ENCODE data around the gene GPR162.
"Not testable (repeated sequence)": the region's sequence is repeated elsewhere in the genome, so short reads cannot be mapped to it uniquely, and the experiment has no call there.

GPR162 gene

GRCh38 chr12:6860116-6860515 lies 38.5 kb downstream of the GPR162 start:
- DNase-seq: no peak

GRCh38 chr12:6860942-6861341 lies 39.3 kb downstream of the GPR162 start:
- DNase-seq: no peak

GRCh38 chr12:6861391-6861790 lies 39.8 kb downstream of the GPR162 start:
- DNase-seq: no peak

GRCh38 chr12:6863033-6863432 lies 41.4 kb downstream of the GPR162 start:
- no peak for DNase-seq

- DNase-seq: no peak
Observed at GRCh38 chr12:6863586-6864321, 42.1 kb downstream of the GPR162 start.

- not testable (repeated sequence) for DNase-seq
Observed at GRCh38 chr12:6865307-6865706, 43.7 kb downstream of the GPR162 start.

- DNase-seq: no peak
Observed at GRCh38 chr12:6866163-6866919, 44.7 kb downstream of the GPR162 start.

- DNase-seq: no peak
Observed at GRCh38 chr12:6866920-6867412, 45.3 kb downstream of the GPR162 start.

GRCh38 chr12:6867413-6868210 lies 46.0 kb downstream of the GPR162 start, which contains the start of gene TPI1:
TPI1 (plus strand) TSS chr12:6867531; CDS start chr12:6867567, 36 bp downstream.
- DNase-seq: peak; percentile 68

GRCh38 chr12:6868211-6869048 lies 46.8 kb downstream of the GPR162 start:
- no peak for DNase-seq

- peak; percentile 34 for DNase-seq
Observed at GRCh38 chr12:6869049-6870021, 47.7 kb downstream of the GPR162 start.

GRCh38 chr12:6870304-6870703 lies 48.7 kb downstream of the GPR162 start:
- DNase-seq: not testable (repeated sequence)

GRCh38 chr12:6871052-6871957 lies 49.7 kb downstream of the GPR162 start:
- no peak for DNase-seq

- peak; percentile 38 for DNase-seq
Observed at GRCh38 chr12:6872073-6873048, 50.7 kb downstream of the GPR162 start.

GRCh38 chr12:6873094-6874014 lies 51.7 kb downstream of the GPR162 start, which contains the start of gene SPSB2:
SPSB2 (minus strand) TSS chr12:6873303; CDS start chr12:6872901, 402 bp downstream.
- DNase-seq: peak; percentile 90

- not testable (repeated sequence) for DNase-seq
Observed at GRCh38 chr12:6874015-6874368, 52.4 kb downstream of the GPR162 start.
